NCI-H2107 (cell line): Measurements from ENCODE around the gene B3GNT2.
"Not testable (repeated sequence)": the region's sequence is repeated elsewhere in the genome, so short reads cannot be mapped to it uniquely, and the experiment has no call there.

ENCODE experiments used
- DNase-seq: peaks from one replicate; lab custom pipeline; 2025; lab: John Stamatoyannopoulos, UW

The B3GNT2 gene

GRCh38 chr2:62185475-62186155 lies 10.3 kb upstream of the B3GNT2 start:
- no peak for DNase-seq

DNA sequence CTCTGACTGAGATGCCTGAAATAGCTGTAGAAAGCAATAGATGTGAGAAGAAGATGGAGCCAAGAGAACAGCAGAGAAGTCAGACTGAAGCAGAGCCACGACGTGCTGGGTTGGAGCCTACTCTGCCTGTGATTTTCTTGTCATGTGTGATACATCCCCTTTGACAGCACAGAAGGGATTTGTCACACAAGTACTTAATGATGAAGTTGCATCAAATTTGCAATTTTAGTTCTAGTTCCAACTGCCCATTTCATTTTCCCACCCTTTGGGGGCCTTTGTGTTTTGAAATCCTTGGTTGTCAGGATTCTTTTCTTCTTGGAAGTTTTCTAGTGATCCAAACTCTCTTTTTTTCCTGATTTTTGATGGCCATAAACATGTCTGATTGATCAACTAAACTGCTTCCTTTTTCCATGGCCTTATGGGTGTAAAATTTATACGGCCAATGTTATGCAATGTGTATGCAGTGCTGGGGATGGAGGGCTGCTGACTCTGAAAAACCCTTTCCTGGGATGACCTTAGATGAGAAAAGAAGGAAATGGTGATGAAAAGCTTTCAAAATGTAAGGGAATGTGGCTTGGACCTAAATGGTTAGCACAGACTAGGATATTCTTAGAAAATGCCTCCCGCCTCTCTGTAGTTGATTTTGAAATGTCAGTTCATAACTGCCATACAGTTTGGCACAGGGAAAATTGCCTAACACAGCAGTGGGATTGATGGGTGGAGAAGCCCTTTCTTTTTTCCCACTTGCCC lies 9.6 kb upstream of the B3GNT2 start:
- DNase-seq = no peak

GRCh38 chr2:62187246-62187645 lies 8.7 kb upstream of the B3GNT2 start:
- DNase-seq = no peak

GRCh38 chr2:62188416-62188815 lies 7.5 kb upstream of the B3GNT2 start:
- no peak for DNase-seq

GRCh38 chr2:62189196-62189595 lies 6.7 kb upstream of the B3GNT2 start:
- no peak for DNase-seq

GRCh38 chr2:62192811-62193210 lies 3.1 kb upstream of the B3GNT2 start:
- DNase-seq = no peak

- DNase-seq = no peak
Measured at GRCh38 chr2:62194558-62195420, 1.1 kb upstream of the B3GNT2 start.

DNA sequence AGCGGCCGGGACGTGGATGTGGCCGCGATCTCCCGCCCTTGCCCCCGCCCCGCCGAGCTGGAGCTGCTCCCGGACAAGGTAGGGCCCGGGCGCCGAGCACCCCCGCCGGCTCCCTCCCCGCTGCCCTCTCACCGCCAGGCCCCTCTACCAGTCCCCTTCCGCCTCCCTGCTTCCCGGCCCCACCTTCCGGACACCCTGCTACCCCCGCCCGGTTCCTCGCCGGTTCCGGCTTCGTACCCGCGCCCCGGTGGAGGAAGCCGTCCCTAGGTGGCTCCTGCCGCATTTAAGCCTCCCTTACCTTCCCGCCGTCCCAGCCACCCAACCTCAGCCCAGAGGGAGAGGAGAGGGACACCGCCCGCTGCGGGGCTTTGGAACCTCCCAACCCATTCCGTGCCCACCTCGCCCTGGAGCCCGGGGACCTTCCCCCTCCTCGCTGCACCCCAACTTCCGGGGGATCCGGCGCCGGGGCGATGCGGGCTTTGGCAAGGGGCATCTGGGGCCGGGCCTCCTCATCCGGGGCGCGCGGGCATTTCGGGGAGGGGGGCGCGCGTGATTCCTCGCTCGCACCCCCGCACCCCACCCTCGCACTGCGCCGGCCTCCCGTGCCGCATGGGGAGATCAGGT lies 475 bp downstream of the B3GNT2 start:
- DNase-seq = no peak

GRCh38 chr2:62197011-62197924 lies 1.4 kb downstream of the B3GNT2 start:
- DNase-seq = no peak

DNA sequence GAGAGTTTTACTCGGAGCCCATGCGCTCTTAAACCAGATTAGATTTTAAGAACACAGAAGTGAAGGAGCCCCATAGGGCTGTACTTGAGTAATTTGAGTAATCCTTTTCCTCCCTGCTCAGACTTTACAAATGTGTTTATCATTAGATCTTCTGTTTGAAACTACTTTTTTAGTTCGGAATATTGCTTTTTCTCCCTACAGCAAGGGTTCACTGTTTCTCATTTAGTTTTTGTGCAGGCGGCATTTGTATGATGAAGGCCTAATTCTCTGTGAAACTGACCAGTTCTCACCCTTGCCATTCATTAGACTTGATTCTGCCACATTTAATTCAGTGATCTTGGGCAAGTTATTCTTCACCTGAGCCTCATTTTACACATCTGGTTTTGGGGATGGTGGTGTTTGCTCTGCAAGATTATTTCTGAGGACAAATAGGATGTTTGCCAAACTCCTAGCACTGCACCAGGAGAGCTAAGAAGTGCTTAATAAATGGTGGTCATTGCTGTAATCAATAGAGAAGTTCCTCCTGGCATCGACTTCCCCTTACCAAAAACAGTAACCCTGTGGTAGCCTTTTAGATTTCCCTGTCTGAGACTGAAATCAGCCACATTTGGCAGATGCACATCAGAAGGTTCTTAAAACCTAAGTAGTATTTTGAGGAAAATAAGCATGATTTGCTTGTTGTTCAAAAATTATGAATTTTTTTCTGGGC lies 2.2 kb downstream of the B3GNT2 start:
- no peak for DNase-seq

DNA sequence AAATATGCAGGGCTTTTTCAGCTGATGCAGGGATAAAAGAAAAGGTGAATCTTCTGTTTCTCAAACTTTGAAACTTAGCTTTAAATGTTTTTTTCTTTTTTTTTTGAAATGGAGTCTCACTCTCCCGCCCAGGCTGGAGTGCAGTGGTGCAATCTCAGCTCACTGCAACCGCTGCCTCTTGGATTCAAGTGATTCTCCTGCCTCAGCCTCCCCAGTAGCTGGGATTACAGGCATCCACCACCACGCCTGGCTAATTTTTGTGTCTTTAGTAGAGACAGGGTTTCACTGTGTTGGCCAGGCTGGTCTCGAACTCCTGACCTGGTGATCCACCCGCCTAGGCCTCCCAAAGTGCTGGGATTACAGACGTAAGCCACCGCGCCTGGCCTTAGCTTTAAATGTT lies 2.9 kb downstream of the B3GNT2 start:
- not testable (repeated sequence) for DNase-seq

GRCh38 chr2:62199392-62200125 lies 3.6 kb downstream of the B3GNT2 start:
- DNase-seq = no peak

- no peak for DNase-seq
Measured at GRCh38 chr2:62200291-62200841, 4.5 kb downstream of the B3GNT2 start.

DNA sequence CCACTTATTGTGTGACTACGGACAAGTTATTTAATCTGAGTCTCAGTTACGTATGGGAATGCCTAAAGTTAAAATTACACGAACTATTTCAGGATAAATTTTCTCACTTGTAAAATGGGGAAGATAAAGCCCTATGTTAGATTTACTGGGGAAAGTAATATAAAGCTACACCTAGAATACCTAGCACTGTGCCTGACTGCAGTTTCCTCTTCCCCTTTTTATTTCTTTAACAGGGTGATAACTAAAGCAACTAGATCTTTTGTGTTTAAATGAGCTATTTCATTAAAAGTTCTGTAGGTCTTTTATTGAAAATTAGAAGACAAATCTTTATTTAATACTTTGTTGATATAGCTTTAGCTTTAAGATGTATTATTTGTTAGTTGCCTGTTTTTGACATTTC lies 5.0 kb downstream of the B3GNT2 start:
- DNase-seq = no peak

- DNase-seq = no peak
Measured at GRCh38 chr2:62201307-62201706, 5.4 kb downstream of the B3GNT2 start.

- DNase-seq = no peak
Measured at GRCh38 chr2:62202019-62202722, 6.3 kb downstream of the B3GNT2 start.

DNA sequence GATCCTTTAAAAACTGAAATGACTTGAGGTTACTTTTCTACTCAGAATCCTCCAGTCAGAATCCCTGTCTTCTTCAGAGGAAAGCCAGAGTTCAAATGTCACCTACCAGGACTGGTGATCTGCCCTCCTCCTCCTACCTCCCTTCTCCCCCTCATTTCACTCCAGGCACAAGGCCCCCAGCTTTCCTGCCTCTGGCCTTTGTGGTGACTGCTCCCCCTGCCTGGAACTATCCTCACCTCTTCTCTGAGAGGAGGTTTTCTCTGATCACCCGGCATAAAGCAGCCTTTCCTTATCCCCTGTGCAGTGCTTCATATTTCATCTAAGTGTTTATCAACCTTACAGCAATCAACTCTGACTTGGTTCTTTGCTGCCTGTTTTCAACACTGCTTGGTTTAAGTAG lies 6.8 kb downstream of the B3GNT2 start:
- DNase-seq = no peak

- no peak for DNase-seq
Measured at GRCh38 chr2:62203459-62203858, 7.5 kb downstream of the B3GNT2 start.

DNA sequence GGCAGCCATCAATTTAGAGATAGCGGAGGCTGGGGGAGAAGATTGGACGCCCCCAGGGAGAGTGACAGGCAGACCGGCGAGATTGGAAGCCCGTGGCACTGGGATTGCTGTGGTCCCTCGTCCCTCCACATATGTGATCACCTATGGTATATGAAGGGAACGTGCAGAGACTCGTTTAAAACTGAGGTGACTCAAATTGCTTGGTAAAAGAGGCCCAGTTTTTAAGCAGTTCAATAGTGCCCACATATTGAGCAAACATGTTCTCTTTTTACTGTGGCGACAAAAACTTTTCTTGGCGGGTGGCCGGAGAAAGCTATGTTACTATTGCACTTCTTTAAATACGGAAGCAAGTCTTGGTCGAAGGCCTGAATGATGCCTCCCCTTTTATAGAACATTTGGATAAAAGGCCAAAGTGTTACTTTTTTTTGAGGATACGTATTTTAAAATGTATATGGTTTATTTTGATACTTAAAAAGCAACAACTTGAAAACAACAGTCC lies 9.1 kb downstream of the B3GNT2 start:
- DNase-seq = no peak
